Heart left ventricle (tissue), 13 donors: ENCODE measurements around the gene MEG3.

Experiments used
- POLR2A ChIP-seq, 2 donors: fragments of 450-650 bp; IDR thresholded peaks; one replicate each; pipeline ENCODE4 v1.6.1; 2017; ENCODE audit warnings: antibody characterized with exemption in 2 of 2, mild to moderate bottlenecking in 2 of 2, moderate library complexity in 2 of 2
- TF ChIP-seq, protein P1 (sequence below), 12 donors: fragments of 200-600 bp; sonication (generic) in 4 of 12; IDR thresholded peaks; one replicate each; pipeline versions ENCODE4 v1.5.0 to v1.8.0; 2018 to 2022; ENCODE audit warnings: antibody characterized with exemption in 12 of 12, mild to moderate bottlenecking in 5 of 12
- donor health status: ischemic (EF 13 %, LVEDD 7.1; RV severe dilation, severe dysfunction).
- donor health status: DM: no; HTN: yes; CAD: no.
- donor health status: DM: no; HTN: no; CAD: no.
- donor health status: ischemic (EF 25% LVEDD 6.9; RV normal size, moderate dysfunction).
- donor health status: ischemic (EF 25% LVEDD 5.7; RV mildly dilated, moderate dysfunction).
- donor health status: ischemic (EF 35%, LVEDD 5.7; RV mildly dilated, moderate dysfunction).
- donor health status: nonischemic (EF 11% LVEDD 7.7; RV severe dilation, severe dysfunction).
- donor health status: DM: yes; HTN: yes; CAD: no.
- donor health status: PGD.
- donor health status: ischemic (EF 29% LVEDD 5.4; RV normal size, mild dysfunction).
- donor health status: nonischemic (EF 23%, LVEDD 6.1; RV moderate dilation, normal function).

DNA sequence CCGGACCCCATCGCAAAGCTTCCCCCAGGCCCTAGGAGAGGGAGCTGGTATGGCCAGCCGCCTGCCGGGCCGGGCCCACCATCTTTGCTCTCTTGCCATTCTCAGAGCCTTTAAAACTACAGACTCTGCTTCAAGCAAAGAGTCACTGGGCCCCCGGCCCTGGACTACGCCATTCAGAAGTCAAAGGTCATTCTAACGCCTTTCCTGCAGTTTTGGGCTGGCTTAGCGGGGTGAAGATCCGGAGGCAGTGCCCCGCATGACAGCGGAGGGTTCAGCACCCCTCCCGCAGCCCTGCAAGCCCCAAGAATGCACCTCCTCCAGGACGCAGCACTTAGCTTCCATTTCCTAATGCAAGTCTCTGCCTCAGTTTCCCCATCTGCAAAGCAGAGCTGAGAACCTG lies 38.3 kb upstream of the MEG3 start:
- TF ChIP-seq, protein P1, sequence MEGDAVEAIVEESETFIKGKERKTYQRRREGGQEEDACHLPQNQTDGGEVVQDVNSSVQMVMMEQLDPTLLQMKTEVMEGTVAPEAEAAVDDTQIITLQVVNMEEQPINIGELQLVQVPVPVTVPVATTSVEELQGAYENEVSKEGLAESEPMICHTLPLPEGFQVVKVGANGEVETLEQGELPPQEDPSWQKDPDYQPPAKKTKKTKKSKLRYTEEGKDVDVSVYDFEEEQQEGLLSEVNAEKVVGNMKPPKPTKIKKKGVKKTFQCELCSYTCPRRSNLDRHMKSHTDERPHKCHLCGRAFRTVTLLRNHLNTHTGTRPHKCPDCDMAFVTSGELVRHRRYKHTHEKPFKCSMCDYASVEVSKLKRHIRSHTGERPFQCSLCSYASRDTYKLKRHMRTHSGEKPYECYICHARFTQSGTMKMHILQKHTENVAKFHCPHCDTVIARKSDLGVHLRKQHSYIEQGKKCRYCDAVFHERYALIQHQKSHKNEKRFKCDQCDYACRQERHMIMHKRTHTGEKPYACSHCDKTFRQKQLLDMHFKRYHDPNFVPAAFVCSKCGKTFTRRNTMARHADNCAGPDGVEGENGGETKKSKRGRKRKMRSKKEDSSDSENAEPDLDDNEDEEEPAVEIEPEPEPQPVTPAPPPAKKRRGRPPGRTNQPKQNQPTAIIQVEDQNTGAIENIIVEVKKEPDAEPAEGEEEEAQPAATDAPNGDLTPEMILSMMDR (IDR thresholded peaks at IDR 0.05): no peak
- no peak for TF ChIP-seq POLR2A (IDR thresholded peaks at IDR 0.05)
